HepG2 (cell line): Measurements from ENCODE around the gene DOCK4. TPM values are rescaled to one million over a fixed set of nuclear protein-coding genes. Genes with fewer than 3 reads are reported as not detected.

Experiments
- ATAC-seq: fragments of 200-7000 bp; cut with Tn5 transposase; 3 replicates; pipeline ENCODE4 v1.9.1; 2020; ENCODE audit warnings: mild to moderate bottlenecking, moderate library complexity
- BruUV-seq: library from RNA; stranded (reverse); fragments of 400-500 nt; replicated peaks from 2 replicates; lab custom pipeline; 2021; lab: Mats Ljungman, UMichigan
- CTCF ChIA-PET: fragments of 300-600 bp; formaldehyde crosslinking; extraction: SDS; loops from one replicate; lab custom pipeline; 2021; ENCODE audit warnings: low total read pairs, inconsistent platforms, low intra/inter-chr PET ratio; lab: Yijun Ruan, JAX
- POLR2A ChIA-PET: fragments of 350-600 bp; sonication (Branson Sonifier 250); formaldehyde crosslinking; loops from one replicate; lab custom pipeline; 2020; ENCODE audit warnings: antibody characterized with exemption, inconsistent platforms; lab: Yijun Ruan, JAX
- DNase-seq: peaks from one replicate; pipeline ENCODE4 v3.0.0-alpha.2; 2015; ENCODE audit warnings: low spot score
- FAIRE-seq: peaks from 3 replicates; lab custom pipeline; 2011; peaks lifted over from hg19 to GRCh38; lab: Jason Lieb, UNC
- H2AFZ ChIP-seq: one replicate; pipeline ENCODE4 v1.6.1; 2011; ENCODE audit warnings: low read length, inconsistent platforms
- H3K27ac ChIP-seq: fragments of 300-600 bp; 3 replicates; pipeline ENCODE4 v1.8.0; 2011; ENCODE audit warnings: mixed run types, mild to moderate bottlenecking, mixed read lengths, low read length, inconsistent platforms; ENCODE audit not compliant: insufficient read depth; ENCODE audit errors: extremely low read length
- H3K27me3 ChIP-seq, 2 experiments: fragments of 200-600 bp in 1 of 2; 2 replicates in 1 of 2; 3 replicates in 1 of 2; pipeline versions ENCODE4 v1.6.0 to v1.8.0; 2011; ENCODE audit warnings: low read length in 2 of 2, mild to moderate bottlenecking in 2 of 2, moderate library complexity in 2 of 2, inconsistent platforms in 1 of 2; ENCODE audit not compliant: insufficient read depth in 2 of 2, control insufficient read depth in 1 of 2
- H3K36me3 ChIP-seq, 2 experiments: fragments of 200-600 bp in 1 of 2; replicated peaks in 1 of 2; 2 replicates in 1 of 2; 3 replicates in 1 of 2; pipeline versions ENCODE4 v1.5.1 to v1.8.0; 2011; ENCODE audit warnings: low read length in 2 of 2, inconsistent platforms in 1 of 2; ENCODE audit not compliant: insufficient read depth in 2 of 2, control insufficient read depth in 1 of 2
- H3K4me1 ChIP-seq: 2 replicates; pipeline ENCODE4 v1.5.1; 2012; ENCODE audit warnings: low read length, inconsistent platforms; ENCODE audit not compliant: insufficient read depth
- H3K4me2 ChIP-seq: 2 replicates; pipeline ENCODE4 v1.6.0; 2011; ENCODE audit warnings: low read depth, low read length, inconsistent platforms
- H3K4me3 ChIP-seq, 3 experiments: fragments of 200-600 bp in 1 of 3; sonication (generic), shearing (Covaris generic) in 1 of 3; replicated peaks in 1 of 3; 2 replicates each; pipeline ENCODE4 v1.5.1; 2011 to 2016; ENCODE audit warnings: low read length in 3 of 3, inconsistent platforms in 2 of 3, low read depth in 2 of 3, mild to moderate bottlenecking in 2 of 3, control low read depth in 1 of 3, mixed read lengths in 1 of 3; ENCODE audit not compliant: insufficient read depth in 1 of 3
- H3K79me2 ChIP-seq: one replicate; pipeline ENCODE4 v1.6.1; 2011; ENCODE audit warnings: low read length, inconsistent platforms; ENCODE audit not compliant: insufficient read depth
- H3K9ac ChIP-seq: 2 replicates; pipeline ENCODE4 v1.6.0; 2011; ENCODE audit warnings: mild to moderate bottlenecking, low read depth, low read length, inconsistent platforms; ENCODE audit not compliant: insufficient read depth
- H3K9me3 ChIP-seq: 2 replicates; pipeline ENCODE4 v1.5.1; 2012; ENCODE audit warnings: mild to moderate bottlenecking, low read length
- H4K20me1 ChIP-seq: 2 replicates; pipeline ENCODE4 v1.6.0; 2011; ENCODE audit warnings: inconsistent platforms, mild to moderate bottlenecking, low read length, moderate library complexity; ENCODE audit not compliant: insufficient read depth
- ATM ChIP-seq: fragments of 450-650 bp; IDR thresholded peaks from 2 replicates; pipeline ENCODE4 v1.7.1; 2017; ENCODE audit warnings: mild to moderate bottlenecking, borderline replicate concordance
- JARID2 ChIP-seq: sonication (generic); formaldehyde crosslinking; IDR thresholded peaks from 2 replicates; pipeline ENCODE4 v1.8.1; 2023; ENCODE audit warnings: missing genetic modification reagents, inconsistent platforms; ENCODE audit not compliant: insufficient replicate concordance
- PTBP1 ChIP-seq: fragments of 200-400 bp; formaldehyde crosslinking; IDR thresholded peaks from 2 replicates; pipeline ENCODE4 v1.6.1; 2018; ENCODE audit warnings: low read length, low read depth; ENCODE audit not compliant: poor library complexity, severe bottlenecking
- ZNF232 ChIP-seq: sonication (generic); formaldehyde crosslinking; IDR thresholded peaks from 2 replicates; pipeline ENCODE4 v1.4.0; 2020; ENCODE audit warnings: missing genetic modification reagents, borderline replicate concordance
- ZNF414 ChIP-seq: sonication (generic); formaldehyde crosslinking; IDR thresholded peaks from 2 replicates; pipeline ENCODE4 v1.5.0; 2020; ENCODE audit warnings: missing genetic modification reagents
- ZNF570 ChIP-seq: sonication (generic); formaldehyde crosslinking; IDR thresholded peaks from 2 replicates; pipeline ENCODE4 v1.4.0; 2020; ENCODE audit warnings: mild to moderate bottlenecking, missing genetic modification reagents, borderline replicate concordance
- ZNF839 ChIP-seq: sonication (generic); formaldehyde crosslinking; IDR thresholded peaks from 2 replicates; pipeline ENCODE4 v1.4.0; 2020; ENCODE audit warnings: missing genetic modification reagents, mild to moderate bottlenecking, borderline replicate concordance
- ZSCAN5A ChIP-seq: sonication (generic); formaldehyde crosslinking; IDR thresholded peaks from 2 replicates; pipeline ENCODE4 v1.8.0; 2022; ENCODE audit warnings: mild to moderate bottlenecking, missing genetic modification reagents, borderline replicate concordance
- WGBS: methylation state at CpG from one replicate; pipeline ENCODE4 v1.1.6; 2017; ENCODE audit warnings: low lambda C conversion rate; 5-methylcytosine and 5-hydroxymethylcytosine counted together
- in situ Hi-C: cut with HindIII; loops from 2 replicates; pipeline ENCODE4 v1.10.0; 2017; ENCODE audit warnings: low pct_unique_long_range_greater_than_20kb; ENCODE audit not compliant: extremely low pct_ligation_motif_present
- intact Hi-C: fragments of 100-400 bp; cut with micrococcal nuclease; formaldehyde crosslinking; loops from one replicate; pipeline ENCODE4 v1.10.0; 2022; ENCODE audit not compliant: unreplicated experiment
- polyA plus RNA-seq, 8 experiments: library from polyadenylated mRNA; depleted of rRNA in 3 of 8; stranded (reverse) in 7 of 8; unstranded in 1 of 8; fragments of >200 nt; fragmentation: Illumina TruSeq in 4 of 8; extraction: Trizol in 4 of 8; gene quantifications; 2 replicates each; pipeline versions ENCODE4 v1.2.1 to v1.2.3, GENCODE V29; 2011 to 2016; ENCODE audit warnings: low read depth in 4 of 8, missing spikeins in 1 of 8, mixed read lengths in 1 of 8; ENCODE audit not compliant: insufficient read depth in 1 of 8
- total RNA-seq, 5 experiments: library from RNA; depleted of rRNA; stranded (reverse); fragments of >200 nt; fragmentation: Illumina TruSeq; extraction: Trizol; gene quantifications; 2 replicates each; pipeline ENCODE4 v1.2.3, GENCODE V29; 2016; ENCODE audit warnings: low read depth in 1 of 5

The DOCK4 gene
- total and polyA plus RNA-seq, 2 of the 13 experiments (the other 11 are each of a cell fraction or from before 2014, with no cell fraction given): 13.5 to 17.4 TPM

GRCh38 chr7:112052498-112052897, 153.7 kb downstream of the DOCK4 start:
- BruUV-seq: no TSS peak
- ATAC-seq: no peak
- no peak overlapping the region for H3K9ac ChIP-seq
- H2AFZ ChIP-seq: no peak overlapping the region
- no peak for TF ChIP-seq ZNF232 (CRISPR knock-in tag)
- no peak for TF ChIP-seq ZNF414 (CRISPR knock-in tag)
- no peak for TF ChIP-seq JARID2
- TF ChIP-seq ZNF839 (CRISPR knock-in tag): no peak
- TF ChIP-seq ZNF570 (CRISPR knock-in tag): no peak
- no peak for TF ChIP-seq PTBP1
- no peak for TF ChIP-seq ATM
- no peak for TF ChIP-seq ZSCAN5A (CRISPR knock-in tag)
- TF ChIP-seq, all 625 proteins: peak for 0
- CTCF ChIA-PET: no interaction called here
- POLR2A ChIA-PET: interaction anchor here (1.0 kb wide), 1 partner anchor 34 kb away, joined by 3 read pairs; no protein-coding TSS in a partner anchor
- H3K79me2 ChIP-seq: peaks cover 22% of the 10 kb centered on the region
- H3K4me1 ChIP-seq: peaks cover 43% of the 10 kb centered on the region
- H4K20me1 ChIP-seq: no peaks in the 10 kb centered on the region
- H3K27ac ChIP-seq: no peak overlapping the region
- no peaks in the 10 kb centered on the region for H3K36me3 ChIP-seq
- peaks cover 4% of the 10 kb centered on the region; the same call in 1 of the 2 replicates for H3K9me3 ChIP-seq
- H3K4me3 ChIP-seq: no peak overlapping the region
- H3K27me3 ChIP-seq: no peaks in the 10 kb centered on the region
- 89% methylated on average over 1 of the region's 1 CpG for WGBS
- H3K4me2 ChIP-seq: no peak overlapping the region; the same call in 1 of the 2 replicates
- in situ Hi-C loops: no loop called here
- DNase-seq: no peak
- no peak for FAIRE-seq
- intact Hi-C loops: no loop called here
